Ovary (tissue), 9 donors: ENCODE data around the gene ELOVL1. TPM values are rescaled to one million over a fixed set of nuclear protein-coding genes. Genes with fewer than 3 reads are reported as not detected.

ENCODE experiments used
- DNase-seq, 5 donors: peaks; one replicate each; pipeline ENCODE4 v3.0.0-alpha.2; 2019 to 2020
- H3K27ac ChIP-seq, 2 donors: fragments of 200-600 bp; one replicate each; pipeline versions ENCODE4 v1.5.1 to v1.8.0; 2019 to 2022
- H3K27me3 ChIP-seq: fragments of 200-600 bp; one replicate; pipeline ENCODE4 v1.8.0; 2022
- H3K36me3 ChIP-seq: fragments of 200-600 bp; sonication (generic); one replicate; pipeline ENCODE4 v1.5.1; 2019
- H3K4me1 ChIP-seq: one replicate; pipeline ENCODE4 v1.8.1; 2013; ENCODE audit warnings: mild to moderate bottlenecking, moderate library complexity; ENCODE audit not compliant: insufficient read depth
- H3K4me3 ChIP-seq: fragments of 200-600 bp; sonication (generic); one replicate; pipeline ENCODE4 v1.5.1; 2017
- H3K9me3 ChIP-seq, 2 donors: fragments of 200-600 bp in 1 of 2; sonication (generic) in 1 of 2; one replicate each; pipeline versions ENCODE4 v1.5.1 to v1.8.1; 2013 to 2019; ENCODE audit warnings: mild to moderate bottlenecking in 1 of 2, moderate library complexity in 1 of 2
- CTCF ChIP-seq, 3 donors: fragments of 450-650 bp in 2 of 3; fragments of 200-600 bp in 1 of 3; IDR thresholded peaks; one replicate each; pipeline versions ENCODE4 v1.5.1 to v1.8.0; 2016 to 2022; ENCODE audit warnings: antibody characterized with exemption in 3 of 3, mild to moderate bottlenecking in 1 of 3
- EP300 ChIP-seq: sonication (generic); formaldehyde crosslinking; IDR thresholded peaks from one replicate; pipeline ENCODE4 v1.6.1; 2017; ENCODE audit warnings: antibody characterized with exemption
- POLR2A ChIP-seq: fragments of 450-650 bp; IDR thresholded peaks from one replicate; pipeline ENCODE4 v1.6.1; 2017; ENCODE audit warnings: antibody characterized with exemption, mild to moderate bottlenecking, moderate library complexity
- WGBS, 3 donors: extraction: QIAGEN DNeasy Blood & Tissue Kit in 1 of 3; methylation state at CpG; one replicate each; pipeline versions ENCODE4 v1.1.5 to v1.1.7; 2013 to 2017; 5-methylcytosine and 5-hydroxymethylcytosine counted together
- intact Hi-C, 4 donors: fragments of 100-400 bp; cut with DNase I; formaldehyde crosslinking; loops; one replicate each; pipeline versions ENCODE4 v1.11.0 to v1.15.1; 2022 to 2023
- polyA plus RNA-seq, 2 donors: library from polyadenylated mRNA; stranded (reverse); fragments of 200-250 nt in 1 of 2; fragments of 350-450 nt in 1 of 2; fragmentation: Illumina TruSeq in 1 of 2; extraction: RNeasy Lipid Tissue Mini Kit (QIAGEN cat#74804) in 1 of 2; gene quantifications; one replicate each; pipeline ENCODE4 v1.2.3, GENCODE V29; 2013 to 2014
- total RNA-seq, 7 donors: library from RNA; depleted of rRNA in 2 of 7; stranded (reverse); fragments of >200 nt in 2 of 7; fragmentation: NEBNext Ultra II Directional in 3 of 7; extraction: Animal tissue kit (Norgen Biotek cat#: 25700) in 3 of 7; gene quantifications; one replicate each; pipeline versions ENCODE4 v1.1.0 to v1.2.4, GENCODE V29; 2016 to 2023
- donor health status: DM: no; HTN: no; CAD: no; lungs with moderate emphysema.
- donor health status: DM: no; HTN: no; CAD: no.
- donor health status: Bipolar disorder and iron deficiency.
- donor health status: DM: yes; HTN: yes; CAD: no.
- donor health status: DM: no; HTN: no; CAD: no.
- donor health status: DM: yes; HTN: yes; CAD: no.

The ELOVL1 gene
- total and polyA plus RNA-seq, 9 donors: 10.0 to 130 (median 35.4) TPM

GRCh38 chr1:43339584-43340232 lies 28.1 kb downstream of the ELOVL1 start:
- Histone ChIP-seq H3K36me3 (no peaks in the 10 kb centered on the region), H3K9me3 (no peaks in the 10 kb centered on the region), H3K27me3 (no peaks in the 10 kb centered on the region), H3K27ac (no peak overlapping the region), H3K4me1 (peaks cover 1% of the 10 kb centered on the region), H3K4me3 (no peak overlapping the region)
- DNase-seq: no peak
- intact Hi-C loops: no loop called here
- no peak for TF ChIP-seq EP300
- no peak for TF ChIP-seq POLR2A
- no peak for TF ChIP-seq CTCF (IDR thresholded peaks at IDR 0.05)
- 92 to 98% (median 92%) methylated on average over 6 of the region's 6 CpGs for WGBS, 3 donors

- H3K27me3 ChIP-seq: no peaks in the 10 kb centered on the region
- H3K4me1 ChIP-seq: no peaks in the 10 kb centered on the region
- H3K36me3 ChIP-seq: no peaks in the 10 kb centered on the region
- WGBS, 3 donors: 72 to 79% (median 77%) methylated on average over 5 of the region's 5 CpGs
- TF ChIP-seq EP300: no peak
- TF ChIP-seq POLR2A: no peak
- no peak for TF ChIP-seq CTCF (IDR thresholded peaks at IDR 0.05)
- no peak overlapping the region for H3K4me3 ChIP-seq
- DNase-seq: no peak
- intact Hi-C loops: no loop called here
- no peaks in the 10 kb centered on the region for H3K9me3 ChIP-seq
- no peak overlapping the region for H3K27ac ChIP-seq
Observed at GRCh38 chr1:43338001-43338400, 29.8 kb downstream of the ELOVL1 start.

GRCh38 chr1:43337588-43337987 lies 30.2 kb downstream of the ELOVL1 start, which contains the start of gene MPL:
TSS of gene MPL (plus strand) at chr1:43337818. CDS start at chr1:43337849, 31 bp downstream.
- no peaks in the 10 kb centered on the region for H3K36me3 ChIP-seq
- no peaks in the 10 kb centered on the region for H3K9me3 ChIP-seq
- intact Hi-C loops: no loop called here
- 68 to 90% (median 75%) methylated on average over 3 of the region's 3 CpGs for WGBS, 3 donors
- H3K27ac ChIP-seq: no peak within 1 kb of the TSS
- DNase-seq: no peak
- H3K4me3 ChIP-seq: no peak within 1 kb of the TSS
- TF ChIP-seq POLR2A: no peak
- TF ChIP-seq CTCF (IDR thresholded peaks at IDR 0.05): no peak
- TF ChIP-seq EP300: no peak
- no peaks in the 10 kb centered on the region for H3K27me3 ChIP-seq
- H3K4me1 ChIP-seq: no peaks in the 10 kb centered on the region

GRCh38 chr1:43334453-43335205 lies 33.2 kb downstream of the ELOVL1 start:
- TF ChIP-seq CTCF (IDR thresholded peaks at IDR 0.05) (no peak), POLR2A (no peak), EP300 (no peak)
- no peaks in the 10 kb centered on the region for H3K36me3 ChIP-seq
- H3K4me3 ChIP-seq: no peak overlapping the region
- H3K27me3 ChIP-seq: no peaks in the 10 kb centered on the region
- no peaks in the 10 kb centered on the region for H3K9me3 ChIP-seq
- H3K4me1 ChIP-seq: no peaks in the 10 kb centered on the region
- no peak overlapping the region for H3K27ac ChIP-seq
- intact Hi-C loops: no loop called here
- DNase-seq: no peak
- 71 to 76% (median 75%) methylated on average over 7 of the region's 7 CpGs for whole genome bisulfite sequencing, 3 donors
